NCI-H69 (cell line): ENCODE results near the gene TMEM240.
"Not testable (repeated sequence)": the region's sequence is repeated elsewhere in the genome, so short reads cannot be mapped to it uniquely, and the experiment has no call there.

ENCODE experiments used
- DNase-seq: peaks from one replicate; lab custom pipeline; 2025; lab: John Stamatoyannopoulos, UW

The TMEM240 gene

DNA sequence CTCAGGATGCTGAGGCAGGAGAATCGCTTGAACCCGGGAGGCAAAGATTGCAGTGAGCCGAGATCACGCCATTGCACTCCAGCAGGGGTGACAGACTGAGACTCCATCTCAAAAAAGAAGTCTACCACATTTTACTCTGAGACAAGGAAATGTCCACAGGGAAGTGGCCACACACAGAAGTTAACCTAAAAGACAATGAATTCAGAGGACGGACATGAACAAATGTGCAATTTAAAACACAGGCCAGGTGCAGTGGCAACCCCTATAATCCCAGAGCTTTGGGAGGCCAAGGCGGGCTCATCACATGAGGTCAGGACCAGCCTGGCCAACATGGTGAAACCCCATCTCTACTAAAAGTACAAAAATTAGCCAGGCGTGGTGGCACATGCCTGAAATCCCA, 17.3 kb upstream of the TMEM240 start:
- DNase-seq: not testable (repeated sequence)

DNA sequence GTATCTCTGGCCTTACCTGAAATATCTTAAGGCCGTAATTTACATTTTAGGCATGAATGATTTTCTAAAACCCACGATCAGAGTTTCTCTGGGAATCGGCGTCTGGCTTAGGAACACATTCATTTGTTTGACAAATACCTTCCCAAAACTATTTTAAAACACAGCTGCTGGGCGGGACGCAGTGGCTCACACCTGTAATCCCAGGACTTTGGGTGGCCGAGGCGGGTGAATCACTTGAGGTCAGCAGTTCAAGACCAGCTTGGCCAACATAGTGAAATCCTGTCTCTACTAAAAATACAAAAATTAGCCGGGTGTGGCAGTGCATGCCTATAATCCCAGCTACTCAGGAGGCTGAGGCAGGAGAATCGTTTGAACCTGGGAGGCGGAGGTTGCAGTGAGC, 16.5 kb upstream of the TMEM240 start:
- not testable (repeated sequence) for DNase-seq

DNA sequence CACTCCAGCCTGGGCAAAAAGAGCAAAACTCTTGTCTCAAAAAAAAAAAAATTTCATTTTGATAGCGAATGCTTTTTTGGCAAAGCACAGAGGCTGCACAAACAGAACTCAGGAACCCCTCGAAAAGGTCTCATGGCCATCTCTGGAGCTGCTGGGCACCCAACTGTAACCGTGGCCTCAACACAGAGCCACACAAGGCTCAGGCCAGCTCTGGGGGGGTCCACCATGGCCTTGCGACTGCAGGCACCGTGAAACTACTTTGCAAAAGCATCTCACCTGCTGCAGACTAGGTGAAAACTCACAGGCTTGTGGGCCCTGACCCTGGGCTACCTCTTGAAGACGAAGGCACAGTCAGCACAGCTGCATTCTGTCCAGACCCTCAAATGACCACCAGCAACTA, 16.1 kb upstream of the TMEM240 start:
- no peak for DNase-seq

DNA sequence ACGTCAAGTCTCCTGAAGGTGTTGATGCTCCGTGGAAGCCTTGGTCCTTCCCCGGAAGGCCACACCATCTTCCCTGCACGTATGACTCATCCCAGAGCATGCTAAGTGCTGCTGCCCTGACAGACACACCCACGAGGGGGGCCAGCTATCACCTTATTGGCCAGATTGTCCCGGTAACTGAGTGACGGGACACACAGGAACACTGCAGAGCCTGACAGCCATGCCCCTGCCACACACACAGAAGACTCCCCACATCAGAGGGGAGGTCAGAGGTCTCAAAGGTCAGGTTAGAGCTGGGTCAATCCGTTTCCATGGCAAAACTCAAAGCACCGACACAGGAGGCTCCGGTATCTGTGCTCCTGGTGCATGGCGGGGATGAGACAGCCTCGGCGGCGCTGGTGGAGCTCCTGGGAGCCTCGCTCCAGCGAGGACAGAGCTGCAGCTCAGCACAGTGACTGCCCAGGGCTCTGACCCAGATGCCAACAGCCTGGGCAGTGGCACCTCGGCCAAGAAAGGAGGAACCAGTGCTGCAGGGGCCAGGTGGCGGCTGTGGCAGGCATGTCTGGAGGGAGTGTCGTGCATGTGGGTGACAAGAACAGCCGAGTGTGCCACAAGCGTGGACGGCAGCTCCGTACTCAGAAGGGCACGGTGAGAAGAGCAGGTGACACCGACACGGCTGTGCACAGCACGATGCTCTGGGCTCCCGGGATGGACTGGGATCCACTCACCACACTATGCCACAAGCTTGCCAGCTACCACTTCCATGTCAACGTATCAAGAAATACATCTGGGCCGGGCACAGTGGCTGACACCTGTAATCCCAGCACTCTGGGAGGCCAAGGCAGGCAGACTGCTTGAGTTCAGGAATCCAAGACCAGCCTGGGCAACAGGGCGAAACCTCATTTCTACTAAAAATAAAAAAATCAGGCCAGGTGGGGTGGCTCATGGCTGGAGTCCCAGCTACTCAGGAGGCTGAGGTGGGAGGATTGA, 14.8 kb upstream of the TMEM240 start:
- no peak for DNase-seq

DNA sequence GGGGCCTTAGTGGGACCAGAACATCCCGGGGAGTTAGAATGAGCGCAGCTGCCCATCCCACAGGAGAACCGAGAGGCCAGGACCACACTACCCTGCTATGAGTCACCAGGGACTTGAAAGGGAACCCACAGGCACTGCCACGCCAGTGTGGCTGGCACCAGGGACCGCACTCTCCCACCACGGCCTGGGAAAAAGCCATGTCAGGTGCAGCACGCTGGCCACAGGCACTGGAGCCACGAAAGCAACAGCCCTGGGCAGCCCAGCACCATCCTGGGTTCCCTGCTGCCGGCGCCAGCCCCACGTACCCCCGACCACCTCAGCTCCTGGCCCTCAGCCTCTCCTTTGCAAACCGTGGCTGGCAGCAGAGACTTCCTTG, 14.1 kb upstream of the TMEM240 start:
- no peak for DNase-seq

DNA sequence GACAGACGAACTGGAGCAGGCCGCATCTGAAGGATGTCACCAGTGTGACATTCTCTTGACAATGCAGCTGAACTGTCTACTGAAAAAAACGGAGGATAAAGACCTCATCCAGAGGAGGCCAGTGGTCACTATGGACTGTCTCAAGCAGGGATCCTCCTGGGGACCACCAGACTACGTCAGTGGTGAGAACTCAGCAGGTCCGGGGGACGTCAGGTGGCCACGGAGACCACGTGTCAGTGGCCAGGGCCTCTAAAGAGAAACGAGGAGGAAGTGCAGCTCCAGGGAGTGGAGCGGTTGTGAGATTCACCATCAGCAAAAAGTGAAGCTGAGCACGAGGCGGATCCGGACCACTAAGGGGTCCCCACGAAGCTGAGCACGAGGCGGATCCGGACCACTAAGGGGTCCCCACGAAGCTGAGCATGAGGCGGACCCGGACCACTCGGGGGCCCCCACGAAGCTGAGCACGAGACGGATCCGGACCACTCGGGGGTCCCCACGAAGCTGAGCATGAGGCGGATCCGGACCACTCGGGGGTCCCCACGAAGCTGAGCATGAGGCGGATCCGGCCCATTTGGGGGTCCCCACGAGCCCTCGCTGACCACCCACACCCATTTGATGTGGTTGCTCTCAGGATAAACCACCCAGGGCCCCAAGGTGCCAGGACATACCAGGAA, 13.5 kb upstream of the TMEM240 start:
- no peak for DNase-seq

DNA sequence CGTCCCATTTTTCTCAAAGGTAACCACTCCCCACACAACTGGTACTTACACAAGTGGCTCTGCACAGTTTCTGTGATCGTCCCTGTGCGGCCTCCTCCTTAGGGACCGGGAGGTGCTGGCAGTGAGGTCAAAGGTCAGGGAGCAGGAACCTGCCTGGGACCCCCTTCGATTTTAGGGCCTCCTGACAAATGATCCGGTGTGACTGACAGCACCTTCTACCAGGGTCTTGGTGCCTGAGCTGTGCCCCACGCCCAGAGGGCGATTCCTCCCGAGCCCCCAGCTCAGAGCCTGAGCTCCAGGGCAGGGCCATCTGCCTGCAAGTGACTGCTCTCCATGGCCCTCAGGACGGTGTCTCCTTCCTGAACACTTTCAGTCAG, 11.8 kb upstream of the TMEM240 start:
- no peak for DNase-seq

DNA sequence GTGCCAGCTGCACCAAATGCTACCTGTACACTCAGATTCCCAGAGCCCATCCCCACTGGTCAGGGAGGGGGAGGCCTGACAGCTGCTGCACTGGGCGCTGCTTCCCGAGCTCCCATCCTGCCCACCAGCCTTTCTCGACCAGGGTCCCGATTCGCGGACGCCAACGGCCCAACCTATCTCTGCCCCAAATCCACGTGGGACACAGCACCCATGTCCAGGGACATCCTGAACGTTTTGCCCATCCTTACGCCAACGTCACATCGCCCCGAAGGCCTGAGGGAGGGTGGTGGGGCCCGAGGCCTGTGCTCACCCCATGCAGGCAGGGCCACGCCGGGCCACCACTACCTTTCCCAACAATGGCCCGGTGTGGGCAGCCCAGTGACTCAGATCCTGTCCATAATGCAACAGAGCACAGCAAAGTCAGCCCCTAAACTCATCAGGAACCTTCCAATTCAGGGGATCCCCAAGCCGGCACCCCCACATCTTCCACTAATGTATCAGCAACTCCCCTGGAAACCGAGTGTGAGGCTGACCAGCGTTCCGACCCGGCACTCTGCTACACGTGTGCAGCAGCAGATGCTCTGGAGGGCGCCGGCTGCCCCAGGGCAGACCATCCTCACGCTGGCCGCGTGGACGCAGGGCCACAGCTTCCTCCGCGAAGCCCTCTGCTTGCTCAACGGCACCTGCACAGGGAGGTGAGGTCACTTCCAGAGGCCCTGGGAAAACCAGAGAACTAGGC, 11.3 kb upstream of the TMEM240 start:
- no peak for DNase-seq

DNA sequence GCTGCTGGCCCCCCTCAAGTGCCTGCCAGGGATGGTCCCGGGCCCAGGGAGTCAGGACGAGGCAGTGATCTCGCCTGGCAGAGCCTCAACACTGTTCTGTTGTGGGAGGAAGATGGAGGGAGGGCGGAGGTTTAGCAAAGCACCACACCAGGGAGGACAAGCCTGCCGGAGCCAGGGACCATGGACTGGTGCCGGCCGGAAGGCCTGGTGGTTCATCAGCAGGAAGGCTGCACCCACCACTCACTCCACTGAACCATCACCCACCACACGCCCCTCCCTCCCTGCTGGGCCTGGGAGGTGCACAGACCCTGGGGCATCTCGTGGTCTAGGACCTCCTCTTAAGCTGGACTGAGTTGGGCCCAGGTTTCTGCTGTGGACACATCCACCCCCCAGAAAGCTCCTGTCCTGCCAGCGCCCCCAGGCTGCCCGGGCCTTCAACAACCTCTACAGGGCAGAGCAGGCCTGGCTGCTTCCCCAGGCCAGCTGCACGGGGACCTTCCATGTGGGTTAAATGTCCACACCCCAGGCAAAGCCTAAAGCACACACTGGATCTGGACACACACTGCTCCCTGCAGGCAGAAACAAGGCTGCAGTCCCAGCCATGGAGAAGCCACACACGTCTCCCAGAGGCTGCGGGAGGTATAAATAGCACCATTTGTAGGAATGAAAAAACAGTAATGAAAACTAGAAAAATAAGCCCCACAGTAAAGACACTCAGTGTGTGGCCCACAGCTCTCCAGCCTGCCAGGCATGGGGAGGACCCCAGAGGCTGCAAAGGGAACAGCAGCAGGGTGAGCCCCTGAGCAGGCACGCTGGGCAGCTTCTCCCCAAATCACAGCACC, 10.4 kb upstream of the TMEM240 start:
- no peak for DNase-seq

DNA sequence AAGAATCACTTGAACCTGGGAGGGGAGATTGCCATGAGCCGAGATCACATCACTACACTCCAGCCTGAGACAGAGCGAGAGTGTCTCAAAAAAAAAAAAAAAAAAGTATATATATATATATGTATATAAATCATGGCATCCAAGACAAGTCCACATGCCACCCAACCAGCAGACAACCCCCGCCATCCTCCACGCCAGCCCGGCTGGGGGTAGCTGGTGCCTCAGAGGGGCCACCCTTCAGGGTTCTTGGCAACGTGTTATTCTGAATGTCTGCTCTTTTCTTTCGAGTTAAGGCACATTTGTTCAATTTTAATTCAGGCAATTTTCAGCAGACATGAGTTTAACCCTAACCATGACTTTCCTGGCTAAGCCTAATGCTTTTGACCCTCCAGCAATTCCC, 9.7 kb upstream of the TMEM240 start:
- no peak for DNase-seq

DNA sequence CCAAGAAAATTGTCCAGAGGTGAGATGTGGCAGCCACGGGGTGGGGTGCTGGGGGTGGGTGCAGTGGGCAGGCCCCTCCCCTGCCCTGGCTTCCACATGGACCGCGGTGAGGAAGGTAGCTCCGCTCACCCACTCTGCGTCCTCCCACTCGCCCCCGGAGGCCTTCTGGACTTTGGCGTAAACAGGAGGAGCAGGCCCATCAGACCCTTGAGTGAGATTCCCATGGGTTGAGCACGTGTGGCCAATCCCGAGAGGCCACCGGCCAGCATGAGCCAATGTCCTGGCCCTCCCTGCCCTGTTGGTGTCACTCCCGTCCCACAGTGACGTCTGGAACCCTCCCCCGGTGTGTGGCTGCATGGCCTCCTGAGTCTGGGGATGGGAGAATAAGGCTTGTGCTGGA, 8.2 kb upstream of the TMEM240 start:
- no peak for DNase-seq

DNA sequence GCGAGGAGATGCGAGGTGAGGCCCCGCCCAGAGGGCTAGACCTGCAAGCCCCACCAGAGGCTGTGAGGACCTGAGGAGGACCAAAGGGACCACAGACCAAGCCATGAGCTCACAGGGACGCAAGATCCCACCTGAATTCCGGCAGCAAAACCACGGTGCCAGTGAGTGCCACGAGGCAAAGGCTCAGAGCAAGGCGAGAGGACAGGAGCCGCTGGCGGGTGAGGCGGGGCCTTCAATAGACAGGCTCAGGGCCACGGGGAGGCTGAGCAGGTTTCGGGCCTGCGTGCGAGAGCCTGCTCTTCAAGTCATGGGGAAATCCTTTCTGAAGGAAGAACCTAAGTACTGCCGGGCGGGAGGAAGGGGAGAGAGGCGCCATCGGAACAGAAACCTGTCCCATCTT, 7.1 kb upstream of the TMEM240 start:
- DNase-seq: no peak

DNA sequence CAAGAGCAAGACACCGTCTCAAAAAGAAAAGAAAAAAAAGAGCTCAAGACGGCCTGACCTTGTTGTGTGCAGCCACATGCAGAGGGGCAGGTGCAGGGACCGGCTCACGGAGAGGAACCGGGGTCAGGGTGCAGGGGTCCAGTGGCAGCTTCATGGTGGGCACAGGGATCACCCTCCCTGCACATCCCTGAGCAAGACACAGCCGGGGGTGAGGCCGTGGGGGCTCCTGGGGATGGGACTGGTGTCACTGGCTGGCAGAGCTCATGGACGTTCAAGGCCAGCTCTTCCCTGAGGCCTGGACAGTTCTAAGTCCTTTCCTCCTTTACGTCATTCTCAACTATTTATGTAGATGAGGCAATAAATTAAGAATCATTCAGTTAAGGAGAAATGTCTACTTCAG, 6.6 kb upstream of the TMEM240 start:
- no peak for DNase-seq

DNA sequence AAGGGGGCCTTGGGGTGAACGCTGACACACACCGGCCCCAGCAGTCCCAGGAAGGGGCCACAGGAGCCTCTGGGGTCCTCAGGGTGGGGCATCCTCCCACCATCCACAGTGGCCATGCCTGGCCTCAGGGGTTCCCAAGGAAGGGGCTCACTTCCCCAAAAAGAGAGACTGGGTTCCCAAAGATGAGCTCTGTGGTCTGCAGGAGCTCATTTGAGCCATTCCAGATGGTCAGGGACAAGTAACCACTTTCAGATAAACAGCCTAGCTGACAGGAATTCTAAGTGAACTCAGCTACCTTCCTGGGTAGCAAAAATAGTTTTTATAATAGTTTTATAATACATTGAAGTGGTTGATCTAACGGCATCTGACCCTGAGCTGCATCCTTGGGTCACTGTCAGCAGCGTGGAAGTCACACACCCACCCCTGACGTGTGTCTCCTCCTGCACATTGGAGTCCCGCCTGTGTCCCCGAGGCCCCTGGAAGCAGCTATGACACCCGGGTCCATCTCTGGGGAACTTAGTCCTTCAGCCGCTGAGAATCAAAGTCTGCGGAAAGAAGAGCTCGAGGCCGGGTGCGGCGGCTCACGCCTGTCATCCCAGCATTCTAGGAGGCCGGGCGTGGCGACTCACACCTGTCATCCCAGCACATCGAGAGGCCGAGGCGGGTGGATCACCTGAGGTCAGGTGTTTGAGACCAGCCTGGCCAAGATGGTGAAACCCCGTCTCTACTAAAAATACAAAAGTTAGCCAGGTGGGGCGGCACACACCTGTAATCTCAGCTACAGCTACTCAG, 5.7 kb upstream of the TMEM240 start:
- DNase-seq: no peak

DNA sequence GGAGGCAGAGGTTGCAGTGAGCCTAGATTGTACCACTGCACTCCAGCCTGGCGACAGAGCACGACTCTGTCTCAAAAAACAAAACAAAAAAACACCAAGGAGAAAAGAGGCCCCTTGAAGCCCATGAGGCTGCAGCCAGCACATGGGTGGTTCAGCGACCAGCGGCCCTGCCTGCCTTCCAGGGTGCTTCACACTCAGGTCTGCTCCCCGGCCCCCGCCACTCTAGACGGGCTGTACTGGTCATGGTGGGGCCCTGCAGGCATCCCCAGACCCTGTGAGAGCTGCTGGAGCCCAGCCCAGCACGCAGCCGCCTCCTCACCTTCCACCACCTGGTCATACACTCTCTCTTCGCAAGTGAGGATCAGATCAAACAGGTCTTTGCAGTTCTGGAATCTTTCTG, 4.1 kb upstream of the TMEM240 start:
- no peak for DNase-seq

DNA sequence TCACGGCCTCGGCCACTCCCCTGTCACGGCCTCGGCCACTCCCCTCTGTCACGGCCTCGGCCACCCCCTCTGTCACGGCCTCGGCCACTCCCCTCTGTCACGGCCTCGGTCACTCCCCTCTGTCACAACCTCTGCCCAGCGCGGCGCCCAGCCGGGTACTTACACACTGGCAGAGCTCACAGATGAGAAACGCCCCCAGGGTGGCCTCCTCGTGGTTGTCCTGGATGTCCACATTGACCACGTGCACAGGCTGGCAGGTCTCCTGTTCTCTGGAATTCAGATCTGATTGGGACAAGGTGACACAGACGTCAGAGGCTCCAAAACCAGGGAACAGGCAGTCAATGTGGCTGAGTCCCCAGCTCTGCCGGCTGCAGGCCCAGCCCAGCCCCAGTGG, 3.3 kb upstream of the TMEM240 start:
- DNase-seq: no peak

DNA sequence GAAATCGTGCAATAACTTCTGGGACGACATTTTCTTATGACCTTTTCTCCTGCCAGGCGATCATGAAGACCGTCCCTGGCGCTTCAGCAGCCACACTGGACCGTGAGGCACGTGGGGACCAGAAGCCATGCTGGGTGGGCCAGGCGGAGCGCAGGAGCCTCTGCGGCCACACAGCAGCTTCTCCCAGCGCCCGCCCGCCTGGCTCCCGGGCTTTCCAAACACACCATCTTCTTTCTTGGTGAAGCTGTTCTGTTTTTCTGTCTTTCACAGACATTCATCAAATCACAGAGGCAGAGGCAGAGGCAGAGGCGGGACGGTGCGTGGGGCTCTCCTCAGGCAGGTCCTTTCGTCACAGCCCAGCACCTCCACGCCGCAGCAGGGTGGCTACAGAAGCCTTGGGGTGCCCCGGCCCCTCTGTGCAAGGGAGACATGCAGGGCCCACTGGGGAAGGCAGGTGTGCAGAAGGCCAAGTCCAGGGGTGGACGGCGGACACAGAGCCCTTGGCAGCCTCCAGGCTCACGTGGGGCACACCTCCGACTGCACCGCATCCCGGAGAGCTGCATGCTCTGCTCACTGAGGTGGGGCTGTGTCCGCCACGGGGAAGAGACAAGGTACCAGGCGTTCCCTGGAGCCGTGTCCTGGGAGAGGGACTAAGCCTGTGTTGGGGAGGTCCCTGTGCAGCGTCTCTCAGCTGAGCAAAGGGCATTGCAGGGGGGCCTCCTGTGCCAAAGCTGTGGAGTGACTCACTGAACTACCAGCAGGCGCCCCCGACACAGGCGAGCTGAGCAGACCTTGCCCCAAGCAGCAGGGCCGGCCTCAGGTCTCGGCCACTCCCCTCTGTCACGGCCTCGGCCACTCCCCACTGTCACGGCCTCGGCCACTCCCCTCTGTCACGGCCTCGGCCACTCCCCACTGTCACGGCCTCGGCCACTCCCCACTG, 2.6 kb upstream of the TMEM240 start:
- DNase-seq: no peak

DNA sequence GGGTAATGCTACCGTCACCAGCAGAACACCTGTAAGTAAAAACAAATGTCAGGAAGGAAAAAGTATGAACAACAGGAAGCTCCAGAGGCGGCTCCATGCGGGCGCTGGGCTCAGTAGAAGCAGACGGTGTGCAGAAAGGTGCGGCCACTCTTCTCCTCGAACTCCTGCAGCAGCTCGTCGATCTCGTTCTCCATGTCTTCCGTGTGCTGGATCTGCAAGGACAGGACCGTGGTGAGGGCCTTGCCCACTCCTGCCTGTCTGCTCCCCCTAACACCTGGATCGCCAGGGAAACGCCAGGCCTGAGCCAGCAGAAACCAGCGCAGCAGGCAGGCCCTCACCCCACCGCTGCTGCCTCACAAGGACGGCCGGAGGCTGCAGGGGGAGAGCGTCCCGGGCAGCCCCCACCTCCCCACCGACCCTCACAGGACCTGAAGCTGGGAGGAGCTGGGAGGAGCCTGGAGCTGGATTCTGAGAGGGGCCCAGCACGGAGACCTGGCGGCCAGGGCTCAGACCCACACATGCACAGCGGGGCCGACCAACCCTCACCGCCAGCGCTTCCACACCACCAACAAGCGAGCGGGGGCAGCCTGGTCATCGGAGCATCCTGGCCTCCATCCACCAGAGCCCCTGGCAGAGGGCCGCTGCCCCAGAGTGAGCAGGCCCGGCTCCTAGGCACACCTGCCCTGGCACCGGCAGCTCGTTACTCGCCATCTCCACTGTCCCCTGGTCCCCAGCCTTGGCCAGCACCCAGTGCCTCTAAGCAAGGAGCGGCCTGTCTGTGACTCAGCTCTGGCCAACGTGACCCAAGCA, 1.7 kb upstream of the TMEM240 start:
- no peak for DNase-seq
